AG09309 (cell line): ENCODE results near the gene XBP1.
"Not testable (repeated sequence)": the region's sequence is repeated elsewhere in the genome, so short reads cannot be mapped to it uniquely, and the experiment has no call there.

ENCODE experiments used
- DNase-seq: peaks from one replicate; pipeline ENCODE4 v3.0.0-alpha.2; 2010; ENCODE audit warnings: low read depth
- H3K4me3 ChIP-seq: 2 replicates; pipeline ENCODE4 v1.5.1; 2011; ENCODE audit warnings: mild to moderate bottlenecking, low read depth, low read length, moderate library complexity; ENCODE audit not compliant: control insufficient read depth
- CTCF ChIP-seq: IDR thresholded peaks from 2 replicates; pipeline ENCODE4 v1.5.1; 2011; ENCODE audit warnings: mild to moderate bottlenecking, low read depth, low read length, inconsistent platforms; ENCODE audit not compliant: insufficient read depth, control insufficient read depth; ENCODE audit errors: missing control alignments

The XBP1 gene

GRCh38 chr22:28800308-28801041, at the start of gene XBP1:
XBP1 (minus strand) TSS chr22:28800569.
- peak; percentile 81 for DNase-seq
- no peak for TF ChIP-seq CTCF
- peak within 1 kb of the TSS; percentile 71 for H3K4me3 ChIP-seq

- no peak for DNase-seq
- no peak overlapping the region for H3K4me3 ChIP-seq
- TF ChIP-seq CTCF: no peak
These were observed 46.6 kb upstream of the XBP1 start for GRCh38 chr22:28846994-28847393.

GRCh38 chr22:28844277-28844676, 43.9 kb upstream of the XBP1 start:
- not testable (repeated sequence) for H3K4me3 ChIP-seq, DNase-seq

GRCh38 chr22:28843633-28844032, 43.3 kb upstream of the XBP1 start:
- no peak for TF ChIP-seq CTCF
- no peak for DNase-seq
- no peak overlapping the region for H3K4me3 ChIP-seq

- no peak for TF ChIP-seq CTCF
- H3K4me3 ChIP-seq: no peak overlapping the region
- DNase-seq: no peak
These were observed 40.7 kb upstream of the XBP1 start for GRCh38 chr22:28841111-28841510.

GRCh38 chr22:28838971-28839370, 38.6 kb upstream of the XBP1 start:
- DNase-seq: no peak
- no peak overlapping the region for H3K4me3 ChIP-seq
- TF ChIP-seq CTCF: no peak

- DNase-seq: no peak
- no peak for TF ChIP-seq CTCF
- no peak overlapping the region for H3K4me3 ChIP-seq
These were observed 37.3 kb upstream of the XBP1 start for GRCh38 chr22:28837640-28838039.
